Activated naive CD4-positive, alpha-beta T cell treated with anti-CD3 and anti-CD28 coated beads for 36 hours (primary cell): ENCODE results near the gene ATG101. TPM values are rescaled to one million over a fixed set of nuclear protein-coding genes. Genes with fewer than 3 reads are reported as not detected.

Source experiments
- CTCF ChIA-PET: fragments of 350-600 bp; sonication (Branson Sonifier 250); formaldehyde crosslinking; loops from one replicate; lab custom pipeline; 2021; ENCODE audit warnings: antibody characterized with exemption; lab: Charles Lee
- DNase-seq: peaks from one replicate; pipeline ENCODE4 v3.0.0-alpha.2; 2020
- H3K27ac Mint-ChIP-seq: one replicate; pipeline ENCODE4 v1.8.0; 2021; ENCODE audit warnings: mild to moderate bottlenecking, mixed read lengths
- H3K27me3 Mint-ChIP-seq: one replicate; pipeline ENCODE4 v1.8.0; 2021; ENCODE audit warnings: low read depth, mixed read lengths
- H3K36me3 Mint-ChIP-seq: one replicate; pipeline ENCODE4 v1.8.0; 2021; ENCODE audit warnings: low read depth, mixed read lengths
- H3K4me1 Mint-ChIP-seq: one replicate; pipeline ENCODE4 v1.8.0; 2021; ENCODE audit warnings: low read depth, mixed read lengths
- H3K4me3 Mint-ChIP-seq: one replicate; pipeline ENCODE4 v1.8.0; 2021; ENCODE audit warnings: mild to moderate bottlenecking, moderate library complexity, mixed read lengths
- H3K9me3 Mint-ChIP-seq: one replicate; pipeline ENCODE4 v1.8.0; 2021; ENCODE audit warnings: mixed read lengths
- intact Hi-C: fragments of 100-400 bp; cut with micrococcal nuclease; formaldehyde crosslinking; loops from one replicate; pipeline ENCODE4 v1.15.1; 2023
- total RNA-seq, 2 experiments: library from RNA; stranded (reverse); gene quantifications; one replicate each; pipeline ENCODE4 v1.2.3, GENCODE V29; 2021

ATG101 gene
- total RNA-seq, 2 experiments from 2014 or later = 21.8 to 22.0 TPM

DNA sequence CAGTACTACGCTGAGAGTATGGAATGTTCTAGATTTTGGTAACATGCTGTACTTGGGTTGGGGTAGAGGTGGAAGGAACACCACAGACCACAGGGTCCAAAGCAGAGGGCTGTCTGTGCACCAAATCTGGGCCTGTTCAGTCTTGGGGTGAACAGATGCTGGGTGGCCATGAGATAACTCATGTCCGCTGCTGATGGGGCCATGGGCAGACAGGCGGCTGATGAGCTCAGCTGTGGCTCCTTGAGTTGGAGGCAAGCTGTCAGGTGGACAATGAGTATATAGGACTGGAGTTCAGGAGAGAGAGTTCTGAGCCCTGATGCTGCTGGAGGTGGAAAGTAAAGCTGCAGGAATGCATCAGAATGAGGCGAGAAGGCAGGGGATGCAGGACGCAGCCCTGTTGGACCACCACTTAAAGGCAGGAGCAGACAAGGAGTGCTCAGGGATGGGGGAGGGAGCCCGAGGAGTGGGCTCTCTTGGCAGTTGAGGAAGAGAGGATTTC is 16.0 kb downstream of the ATG101 start:
- Mint-ChIP-seq H3K4me3 (no peak overlapping the region), H3K4me1 (peaks cover 10% of the 10 kb centered on the region), H3K9me3 (no peaks in the 10 kb centered on the region), H3K36me3 (no peaks in the 10 kb centered on the region), H3K27ac (no peak overlapping the region), H3K27me3 (peaks cover 20% of the 10 kb centered on the region)
- intact Hi-C loops = no loop called here
- DNase-seq = no peak
- CTCF ChIA-PET = interaction anchor here (0.8 to 14.9 kb wide), 8 partner anchors 15 to 193 kb away, joined by 3 to 306 read pairs (median 8); partner anchors contain the start of gene ATG101

DNA sequence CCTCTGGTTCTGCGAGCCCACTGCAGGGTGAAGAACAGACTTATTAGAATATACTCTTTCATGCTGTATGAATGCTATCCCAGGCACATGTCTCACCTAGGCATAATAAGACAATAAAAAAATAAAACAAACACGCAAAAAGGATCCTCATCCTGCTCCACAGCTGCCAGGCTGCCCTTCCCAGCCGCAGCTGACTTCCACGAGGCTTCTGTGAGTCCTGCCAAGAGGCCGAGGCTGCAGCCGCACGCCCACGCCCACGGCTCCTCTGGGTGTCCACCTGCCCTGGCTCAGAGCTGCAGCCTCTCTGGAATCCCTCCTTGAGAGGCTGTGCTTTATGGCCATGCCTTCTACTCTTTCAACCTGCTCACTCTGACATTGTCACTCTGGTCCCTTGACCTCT is 16.6 kb downstream of the ATG101 start:
- Mint-ChIP-seq H3K4me3 (no peak overlapping the region), H3K4me1 (peaks cover 10% of the 10 kb centered on the region), H3K9me3 (no peaks in the 10 kb centered on the region), H3K27ac (no peak overlapping the region), H3K36me3 (no peaks in the 10 kb centered on the region), H3K27me3 (peaks cover 21% of the 10 kb centered on the region)
- no peak for DNase-seq
- intact Hi-C loops = no loop called here
- CTCF ChIA-PET = interaction anchor here (0.8 to 14.9 kb wide), 4 partner anchors 52 to 193 kb away, joined by 3 to 306 read pairs (median 7); no protein-coding TSS in a partner anchor

DNA sequence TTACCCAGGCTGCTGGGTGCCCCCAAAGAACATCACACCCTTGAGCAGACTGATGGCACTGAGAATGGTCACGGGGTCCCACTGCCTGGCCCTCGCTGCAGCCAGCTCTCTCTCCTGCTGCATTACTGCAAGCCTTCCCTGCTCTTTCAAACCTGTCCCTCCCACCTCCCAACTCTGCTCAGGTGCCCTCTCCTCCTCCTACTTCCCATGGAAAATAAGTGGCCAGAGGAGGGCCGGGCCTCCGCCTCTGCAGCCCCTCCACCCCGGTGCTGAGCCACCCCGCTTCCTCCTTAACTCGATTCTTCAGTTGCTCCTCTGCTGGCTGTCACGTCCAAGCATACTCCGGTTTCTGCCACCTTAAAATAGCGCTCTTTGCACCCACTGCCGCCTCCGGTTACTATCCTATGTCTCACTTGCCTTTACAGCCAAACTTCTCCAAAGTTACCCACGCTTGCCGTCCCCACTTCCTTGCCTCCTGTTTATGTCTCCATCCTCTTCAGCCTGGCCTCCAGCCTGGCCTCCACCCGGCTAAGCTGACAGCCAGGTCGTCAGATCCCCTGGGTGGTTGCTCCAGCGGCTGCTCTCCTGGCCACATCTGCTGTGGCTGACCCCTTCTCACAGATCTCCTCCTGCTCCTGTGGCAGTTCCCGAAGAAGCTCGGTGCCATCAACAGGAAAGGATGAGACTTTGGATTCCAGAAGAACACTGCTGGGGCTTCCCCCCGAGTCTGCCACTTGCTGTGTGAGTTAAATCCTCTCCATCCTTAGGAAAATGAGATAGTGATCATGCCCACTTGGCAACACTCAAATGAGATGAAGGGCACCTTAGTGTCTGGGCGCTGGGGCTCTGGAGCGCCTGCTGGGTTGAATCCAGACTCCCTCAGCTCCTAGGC is 17.4 kb downstream of the ATG101 start:
- CTCF ChIA-PET = interaction anchor here (1.1 to 14.9 kb wide), 2 partner anchors 55 to 63 kb away, joined by 3 to 306 read pairs; no protein-coding TSS in a partner anchor
- no peak for DNase-seq
- intact Hi-C loops = no loop called here
- peaks cover 5% of the 10 kb centered on the region for H3K4me1 Mint-ChIP-seq
- H3K4me3 Mint-ChIP-seq = no peak overlapping the region
- H3K36me3 Mint-ChIP-seq = no peaks in the 10 kb centered on the region
- no peaks in the 10 kb centered on the region for H3K9me3 Mint-ChIP-seq
- no peak overlapping the region for H3K27ac Mint-ChIP-seq
- H3K27me3 Mint-ChIP-seq = peaks cover 28% of the 10 kb centered on the region

DNA sequence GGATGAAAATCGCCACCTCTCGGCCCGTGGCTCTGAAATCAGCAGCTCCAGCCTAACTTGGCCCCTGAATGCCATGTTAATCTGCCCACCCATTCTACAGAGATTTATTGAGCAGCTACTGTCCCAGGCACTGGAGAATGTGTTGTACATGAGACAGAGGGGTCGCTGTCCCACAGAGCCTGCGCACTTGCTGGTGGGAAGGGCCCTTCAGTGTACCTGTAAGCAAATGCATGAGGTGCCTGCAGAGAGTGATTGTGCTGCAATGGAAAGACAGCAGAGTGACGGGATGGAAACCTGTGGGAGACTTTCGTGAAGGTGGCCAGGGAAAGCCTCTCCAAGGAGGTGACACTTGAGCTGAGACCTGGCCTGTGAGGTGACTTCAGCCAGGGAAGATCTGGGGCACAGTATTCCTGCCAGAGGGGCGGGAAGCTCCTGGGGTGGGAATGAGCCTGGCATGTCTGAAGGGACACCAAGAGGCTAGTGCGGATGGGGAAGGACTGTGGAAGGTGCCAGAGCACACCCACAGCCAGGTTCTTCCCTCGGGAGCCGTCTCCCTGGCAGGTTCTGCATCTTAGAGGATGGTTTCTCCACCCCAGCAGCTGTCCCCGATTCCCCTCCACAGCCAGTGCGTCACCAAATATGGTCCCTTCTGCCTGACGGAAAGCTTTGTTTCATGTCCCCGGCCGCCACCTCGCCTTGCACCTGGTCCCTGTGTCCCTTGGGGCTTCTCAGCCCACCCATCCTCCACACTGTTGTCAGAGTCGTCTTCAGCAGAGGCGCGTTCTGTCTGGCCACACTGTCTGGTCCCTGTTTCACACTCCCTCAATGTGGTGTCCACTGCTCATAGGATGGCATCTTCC is 18.4 kb downstream of the ATG101 start:
- H3K36me3 Mint-ChIP-seq = no peaks in the 10 kb centered on the region
- DNase-seq = no peak
- intact Hi-C loops = no loop called here
- peaks cover 30% of the 10 kb centered on the region for H3K27me3 Mint-ChIP-seq
- no peak overlapping the region for H3K27ac Mint-ChIP-seq
- H3K9me3 Mint-ChIP-seq = no peaks in the 10 kb centered on the region
- peaks cover 2% of the 10 kb centered on the region for H3K4me1 Mint-ChIP-seq
- CTCF ChIA-PET = interaction anchor here (1.1 to 14.9 kb wide), 2 partner anchors 56 to 64 kb away, joined by 3 to 306 read pairs; no protein-coding TSS in a partner anchor
- H3K4me3 Mint-ChIP-seq = no peak overlapping the region

DNA sequence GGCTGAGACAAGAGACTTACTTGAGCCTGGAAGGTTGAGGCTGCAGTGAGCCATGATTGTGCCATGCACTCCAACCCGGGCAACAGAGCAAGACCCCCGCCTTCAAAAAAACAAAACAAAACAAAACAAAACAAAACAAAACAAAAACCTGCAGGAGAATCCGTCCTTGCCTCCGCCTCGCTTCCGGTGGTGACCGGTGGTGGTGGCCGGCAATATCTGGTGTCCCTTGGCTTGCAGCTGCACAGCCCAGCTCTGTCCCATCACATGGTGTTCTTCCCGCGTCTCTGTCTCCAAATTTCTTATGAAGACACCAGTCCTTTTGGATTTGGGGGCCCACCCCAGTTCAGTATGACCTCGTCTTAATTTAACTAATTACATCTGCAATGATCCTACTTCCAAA is 19.7 kb downstream of the ATG101 start:
- Mint-ChIP-seq H3K9me3 (no peaks in the 10 kb centered on the region), H3K27me3 (peaks cover 35% of the 10 kb centered on the region), H3K27ac (peak overlapping the region; percentile 48), H3K4me1 (no peaks in the 10 kb centered on the region), H3K4me3 (no peak overlapping the region), H3K36me3 (no peaks in the 10 kb centered on the region)
- CTCF ChIA-PET = interaction anchor here (0.6 to 14.9 kb wide), 2 partner anchors 19 to 65 kb away, joined by 3 to 306 read pairs; partner anchors contain the start of gene ATG101
- intact Hi-C loops = no loop called here
- DNase-seq = no peak

DNA sequence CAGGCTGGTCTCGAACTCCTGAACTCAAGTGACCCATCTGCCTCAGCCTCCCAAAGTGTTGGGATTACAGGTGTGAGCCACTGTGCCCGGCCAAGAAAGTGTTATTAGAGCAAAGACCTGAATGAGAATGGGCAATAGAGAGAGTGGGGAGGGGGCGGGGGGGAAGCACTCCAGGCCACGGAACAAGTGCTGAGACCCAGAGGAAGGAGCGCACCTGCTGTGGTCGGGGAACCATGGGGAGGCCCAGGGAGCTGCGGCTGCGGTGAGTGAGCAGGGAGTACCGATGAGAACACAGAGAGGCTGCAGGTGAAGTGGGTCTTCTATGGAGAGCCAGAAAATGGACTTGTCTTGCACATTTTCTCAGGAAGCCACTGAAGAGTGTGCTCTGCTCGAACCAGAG is 20.5 kb downstream of the ATG101 start:
- no peaks in the 10 kb centered on the region for H3K36me3 Mint-ChIP-seq
- H3K27ac Mint-ChIP-seq = no peak overlapping the region
- CTCF ChIA-PET = interaction anchor here (1.0 to 14.9 kb wide), 4 partner anchors 7 to 167 kb away, joined by 3 to 306 read pairs (median 4); no protein-coding TSS in a partner anchor
- DNase-seq = no peak
- H3K9me3 Mint-ChIP-seq = no peaks in the 10 kb centered on the region
- peaks cover 37% of the 10 kb centered on the region for H3K27me3 Mint-ChIP-seq
- intact Hi-C loops = no loop called here
- H3K4me1 Mint-ChIP-seq = no peaks in the 10 kb centered on the region
- no peak overlapping the region for H3K4me3 Mint-ChIP-seq

DNA sequence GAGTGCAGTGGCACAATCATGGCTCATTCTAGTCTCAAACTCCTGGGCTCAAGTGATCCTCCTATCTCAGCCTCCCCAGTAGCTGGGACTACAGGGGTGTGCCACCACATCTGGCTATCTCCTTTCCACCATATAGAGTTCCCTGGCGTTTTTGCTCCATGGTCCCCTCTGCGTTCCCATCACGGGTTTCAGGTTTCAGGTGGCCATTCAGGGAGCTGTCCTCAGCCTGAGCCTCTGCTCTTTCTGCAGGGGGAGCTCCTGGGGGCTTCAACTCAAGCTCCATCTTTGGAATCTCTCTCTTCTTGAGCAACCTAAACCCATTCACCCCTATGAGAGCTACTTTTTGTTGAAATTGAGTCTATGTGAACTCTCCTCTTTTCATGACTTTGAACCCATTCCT is 21.3 kb downstream of the ATG101 start:
- CTCF ChIA-PET = interaction anchor here (0.9 to 14.9 kb wide), 6 partner anchors 8 to 262 kb away, joined by 3 to 306 read pairs (median 3); no protein-coding TSS in a partner anchor
- H3K36me3 Mint-ChIP-seq = no peaks in the 10 kb centered on the region
- DNase-seq = no peak
- peaks cover 37% of the 10 kb centered on the region for H3K27me3 Mint-ChIP-seq
- H3K4me1 Mint-ChIP-seq = no peaks in the 10 kb centered on the region
- no peak overlapping the region for H3K27ac Mint-ChIP-seq
- H3K9me3 Mint-ChIP-seq = no peaks in the 10 kb centered on the region
- no peak overlapping the region for H3K4me3 Mint-ChIP-seq
- intact Hi-C loops = no loop called here

DNA sequence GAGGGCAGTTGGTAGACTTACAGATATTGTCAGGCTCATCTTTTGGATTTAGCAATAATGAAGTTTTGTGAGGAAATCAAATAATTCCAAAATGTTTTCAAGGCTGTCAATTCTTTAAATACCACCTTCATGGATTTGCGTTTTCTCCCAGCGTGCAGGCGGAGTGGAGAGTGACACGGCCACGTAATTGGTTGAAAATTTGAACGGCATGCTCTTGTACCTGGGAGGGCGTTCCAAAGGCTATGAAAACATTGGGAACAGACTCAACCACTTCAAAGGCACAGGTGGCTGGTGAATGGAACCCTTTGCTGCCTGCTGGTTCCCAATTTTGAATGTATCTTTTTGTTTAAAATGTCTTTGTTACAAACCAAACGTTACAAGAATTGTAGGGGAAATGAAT is 22.1 kb downstream of the ATG101 start:
- CTCF ChIA-PET = interaction anchor here (1.0 to 14.9 kb wide), 2 partner anchors 68 to 165 kb away, joined by 3 to 306 read pairs; no protein-coding TSS in a partner anchor
- H3K4me3 Mint-ChIP-seq = no peak overlapping the region

DNA sequence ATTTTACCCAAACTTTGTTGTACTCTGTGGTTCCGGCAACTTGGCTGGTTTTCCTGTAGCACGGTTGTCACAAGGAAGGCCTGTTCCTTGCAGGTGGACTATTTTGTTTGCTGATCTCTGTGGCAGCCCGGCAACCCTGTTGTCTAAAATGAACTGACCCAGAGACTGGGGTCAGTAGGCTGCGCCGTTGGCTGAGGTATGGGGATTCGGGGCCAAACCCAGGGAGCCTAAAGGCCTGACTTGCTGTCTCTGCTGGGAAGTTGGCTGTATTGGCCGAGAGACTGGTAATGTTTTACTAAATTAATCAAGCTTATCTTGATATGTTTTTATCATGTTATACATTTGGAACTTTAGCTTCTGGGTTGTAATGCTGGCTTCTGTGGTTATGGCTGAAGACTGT is 23.6 kb downstream of the ATG101 start:
- Mint-ChIP-seq H3K4me1 (no peaks in the 10 kb centered on the region), H3K36me3 (no peaks in the 10 kb centered on the region), H3K4me3 (no peak overlapping the region), H3K9me3 (no peaks in the 10 kb centered on the region), H3K27ac (no peak overlapping the region), H3K27me3 (peaks cover 35% of the 10 kb centered on the region)
- no peak for DNase-seq
- CTCF ChIA-PET = interaction anchor here (0.9 to 2.6 kb wide), 3 partner anchors 9 to 68 kb away, joined by 3 to 14 read pairs (median 5); partner anchors contain the start of gene ATG101
- intact Hi-C loops = no loop called here

More for the DNA sequence above, 22.1 kb downstream of the ATG101 start:
- H3K27ac Mint-ChIP-seq = no peak overlapping the region
- H3K4me1 Mint-ChIP-seq = no peaks in the 10 kb centered on the region
- no peaks in the 10 kb centered on the region for H3K9me3 Mint-ChIP-seq
- intact Hi-C loops = no loop called here
- H3K27me3 Mint-ChIP-seq = peaks cover 37% of the 10 kb centered on the region
- no peak for DNase-seq
- no peaks in the 10 kb centered on the region for H3K36me3 Mint-ChIP-seq

DNA sequence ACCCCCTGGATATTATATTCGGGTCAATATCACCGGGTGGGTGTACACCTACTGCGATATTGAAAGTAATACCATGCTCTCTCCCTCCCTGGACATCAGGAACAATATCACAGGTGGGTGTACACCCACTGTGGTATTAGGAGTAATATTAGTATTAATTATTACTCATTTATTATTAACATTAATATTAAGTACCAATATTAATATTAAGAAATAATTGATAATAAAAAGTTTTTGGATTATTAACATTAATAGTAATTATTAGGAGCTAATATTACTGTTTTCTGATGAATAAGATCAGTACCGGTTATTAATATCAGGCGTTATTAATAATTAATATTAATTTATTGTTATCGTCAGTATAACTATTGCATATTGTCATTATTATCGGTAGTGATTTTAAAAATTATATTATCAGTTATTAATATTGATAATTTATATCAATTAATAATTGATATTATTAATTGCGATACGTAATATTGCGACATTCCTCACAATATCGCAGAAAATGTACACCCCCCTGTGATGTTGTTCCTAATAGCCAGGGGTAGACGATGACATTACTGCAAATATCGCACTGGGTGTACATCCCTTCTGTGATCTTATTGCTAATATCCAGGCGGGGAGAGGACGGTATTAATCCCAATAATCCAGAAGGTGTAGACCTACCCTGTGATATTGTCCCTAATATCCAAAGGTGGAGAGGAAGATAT is 26.7 kb downstream of the ATG101 start:
- Mint-ChIP-seq H3K4me3 (no peak overlapping the region), H3K9me3 (no peaks in the 10 kb centered on the region), H3K27ac (no peak overlapping the region), H3K4me1 (no peaks in the 10 kb centered on the region), H3K27me3 (peaks cover 29% of the 10 kb centered on the region), H3K36me3 (no peaks in the 10 kb centered on the region)
- no peak for DNase-seq
- CTCF ChIA-PET = no interaction called here
- intact Hi-C loops = no loop called here

DNA sequence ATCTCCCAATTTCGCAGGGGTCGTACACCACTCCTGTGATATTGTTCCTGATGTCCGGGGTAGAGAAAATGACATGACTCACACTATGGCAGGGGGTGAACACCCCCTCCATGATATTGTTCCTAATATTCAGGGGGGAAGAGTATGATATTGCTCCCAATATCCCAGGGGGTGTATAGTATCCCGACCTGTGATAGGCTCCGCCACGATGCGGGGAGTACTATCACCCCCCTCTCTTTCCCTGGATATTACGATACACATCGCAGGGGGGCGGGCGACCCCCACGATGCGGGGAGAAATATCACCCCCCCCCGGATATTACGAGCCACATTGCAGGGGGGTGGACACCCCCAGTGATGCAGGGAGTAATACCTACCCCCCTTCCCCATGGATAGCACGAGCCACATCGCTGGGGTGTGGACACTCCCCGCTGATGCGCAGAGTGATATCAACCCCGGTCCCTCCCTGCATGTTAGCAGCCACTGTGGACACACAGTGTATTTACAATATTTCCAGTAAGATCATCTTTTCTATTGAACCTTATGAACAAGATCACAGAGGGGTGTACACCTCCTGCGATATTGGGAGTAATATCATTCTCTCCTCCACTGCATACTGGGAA is 27.4 kb downstream of the ATG101 start:
- Mint-ChIP-seq H3K27ac (no peak overlapping the region), H3K4me3 (no peak overlapping the region), H3K4me1 (no peaks in the 10 kb centered on the region), H3K36me3 (no peaks in the 10 kb centered on the region), H3K27me3 (peaks cover 23% of the 10 kb centered on the region), H3K9me3 (no peaks in the 10 kb centered on the region)
- CTCF ChIA-PET = no interaction called here
- DNase-seq = no peak
- intact Hi-C loops = no loop called here
